Psoas muscle (tissue), 8 donors: ENCODE measurements around the gene P4HB. TPM values are rescaled to one million over a fixed set of nuclear protein-coding genes. Genes with fewer than 3 reads are reported as not detected.

ENCODE experiments used
- ATAC-seq, 4 donors: fragments of 200-7000 bp; cut with Tn5 transposase; one replicate each; pipeline ENCODE4 v1.9.1; 2020; ENCODE audit warnings: moderate library complexity in 3 of 4, mild to moderate bottlenecking in 2 of 4
- DNase-seq, 2 donors: peaks; one replicate each; pipeline ENCODE4 v3.0.0-alpha.2; 2020
- H3K27ac ChIP-seq: fragments of 200-600 bp; one replicate; pipeline ENCODE4 v1.8.0; 2022
- H3K27me3 ChIP-seq, 3 donors: fragments of 200-600 bp in 1 of 3; one replicate each; pipeline versions ENCODE4 v1.6.1 to v1.8.0; 2013 to 2022; ENCODE audit warnings: low read length in 2 of 3, mild to moderate bottlenecking in 2 of 3, moderate library complexity in 1 of 3; ENCODE audit not compliant: insufficient read depth in 3 of 3
- H3K36me3 ChIP-seq, 2 donors: fragments of 200-600 bp in 1 of 2; one replicate each; pipeline versions ENCODE4 v1.6.1 to v1.8.0; 2013 to 2022; ENCODE audit warnings: low read depth in 1 of 2, mild to moderate bottlenecking in 1 of 2, moderate library complexity in 1 of 2; ENCODE audit not compliant: insufficient read depth in 1 of 2
- H3K4me1 ChIP-seq: fragments of 200-600 bp; one replicate; pipeline ENCODE4 v1.8.0; 2022
- H3K4me3 ChIP-seq: fragments of 200-600 bp; one replicate; pipeline ENCODE4 v1.8.0; 2022; ENCODE audit warnings: mild to moderate bottlenecking
- H3K9me3 ChIP-seq: fragments of 200-600 bp; one replicate; pipeline ENCODE4 v1.8.0; 2022
- CTCF ChIP-seq: fragments of 200-600 bp; IDR thresholded peaks from one replicate; pipeline ENCODE4 v1.8.0; 2022; ENCODE audit warnings: antibody characterized with exemption
- WGBS, 3 donors: extraction: QIAGEN DNeasy Blood & Tissue Kit; methylation state at CpG; one replicate each; pipeline versions ENCODE4 v1.1.6 to v1.1.7; 2013; 5-methylcytosine and 5-hydroxymethylcytosine counted together
- intact Hi-C, 2 donors: fragments of 100-400 bp; cut with DNase I; formaldehyde crosslinking; loops; one replicate each; pipeline versions ENCODE4 v1.11.0 to v1.14.2; 2022
- polyA plus RNA-seq, 3 donors: library from polyadenylated mRNA; stranded (reverse); fragments of 200-250 nt; gene quantifications; one replicate each; pipeline ENCODE4 v1.2.3, GENCODE V29; 2013
- total RNA-seq, 4 donors: library from RNA; stranded (reverse); fragmentation: NEBNext Ultra II Directional in 2 of 4; extraction: Animal tissue kit (Norgen Biotek cat#: 25700) in 2 of 4; gene quantifications; one replicate each; pipeline versions ENCODE4 v1.2.1 to v1.2.4, GENCODE V29; 2021 to 2023
- donor health status: healthy with polysubstance abuse.
- donor health status: DM: no; HTN: no; CAD: no; lungs with moderate emphysema.
- donor health status: Bipolar disorder and iron deficiency.
- donor health status: healthy.
- donor health status: DM: yes; HTN: yes; CAD: no.
- donor health status: DM: no; HTN: no; CAD: no.
- donor health status: DM: no; HTN: no; CAD: no.
- donor health status: DM: yes; HTN: yes; CAD: no.

Gene P4HB
- total and polyA plus RNA-seq, 7 donors, result 236 to 384 (median 267) TPM

DNA sequence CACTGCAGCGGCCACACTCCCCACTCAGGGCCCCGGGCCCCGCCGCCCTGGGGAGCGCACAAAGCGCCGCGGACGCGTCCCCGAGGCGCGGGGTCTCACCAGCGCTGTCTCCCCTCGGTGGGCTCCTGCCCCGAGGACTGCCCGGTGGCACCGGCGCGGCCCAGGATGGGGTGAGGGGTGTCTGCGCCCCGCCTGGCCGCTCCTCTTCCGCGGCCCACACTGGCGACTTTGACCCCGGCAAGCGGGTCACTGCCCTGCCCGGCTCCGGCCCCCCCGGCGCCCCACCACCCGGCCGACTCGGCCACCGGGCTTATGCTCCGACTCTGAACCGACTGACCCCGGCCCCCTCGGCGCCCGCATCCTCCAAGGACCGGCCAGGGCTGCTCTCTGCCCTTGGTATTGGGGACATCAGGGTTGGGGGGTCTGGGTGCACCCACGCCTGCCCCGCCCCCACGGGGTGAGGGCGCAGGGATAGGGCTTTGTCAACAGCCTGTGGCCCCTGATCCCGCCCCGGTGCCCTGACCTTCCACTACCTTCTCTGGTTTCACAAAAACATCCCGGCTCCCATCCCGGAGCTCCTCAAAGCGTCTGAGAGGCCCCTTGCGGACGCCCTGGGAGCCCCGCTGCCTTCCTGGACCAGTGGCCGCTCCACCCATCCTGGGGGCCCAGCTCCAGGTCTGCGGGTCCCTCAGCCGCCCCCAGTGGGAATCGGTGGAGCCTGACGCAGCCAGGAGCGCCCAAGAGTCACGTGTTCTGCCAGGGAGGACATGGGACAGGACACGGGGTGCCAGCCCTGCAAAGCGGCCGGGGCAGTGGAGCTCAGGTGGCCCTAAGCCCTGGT lies 55.6 kb downstream of the P4HB start:
- WGBS, 3 donors, result 2 to 4% (median 3%) methylated on average over 45 to 65 of the region's 65 CpGs
- peaks cover 0 to 81% (median 36%) of the 10 kb centered on the region in 3 donors for H3K27me3 ChIP-seq
- no peak overlapping the region for H3K27ac ChIP-seq
- TF ChIP-seq CTCF, result no peak
- intact Hi-C loops, result no loop called here
- DNase-seq, result no peak
- peak in 2 of 4 donors; percentile 42 to 63 for ATAC-seq
- H3K4me1 ChIP-seq, result no peaks in the 10 kb centered on the region
- peak overlapping the region; percentile 49 for H3K4me3 ChIP-seq
- no peaks in the 10 kb centered on the region for H3K9me3 ChIP-seq
- H3K36me3 ChIP-seq, result no peaks in the 10 kb centered on the region

- ATAC-seq (no peak), DNase-seq (no peak)
- no peak for TF ChIP-seq CTCF
- H3K9me3 ChIP-seq, result no peaks in the 10 kb centered on the region
- H3K4me3 ChIP-seq, result peak within 1 kb of the TSS; percentile 49
- no peaks in the 10 kb centered on the region for H3K36me3 ChIP-seq
- H3K4me1 ChIP-seq, result no peaks in the 10 kb centered on the region
- 0 to 1% (median 1%) methylated on average over 13 to 110 of the region's 110 CpGs for WGBS, 3 donors
- no peak within 1 kb of the TSS for H3K27ac ChIP-seq
- peaks cover 0 to 83% (median 36%) of the 10 kb centered on the region in 3 donors for H3K27me3 ChIP-seq
- intact Hi-C loops, result no loop called here
Measured at GRCh38 chr17:81803728-81804558, 56.4 kb downstream of the P4HB start, which contains the start of gene GCGR. GCGR (plus strand) TSS chr17:81804150; CDS start chr17:81809019, 4,869 bp downstream.

DNA sequence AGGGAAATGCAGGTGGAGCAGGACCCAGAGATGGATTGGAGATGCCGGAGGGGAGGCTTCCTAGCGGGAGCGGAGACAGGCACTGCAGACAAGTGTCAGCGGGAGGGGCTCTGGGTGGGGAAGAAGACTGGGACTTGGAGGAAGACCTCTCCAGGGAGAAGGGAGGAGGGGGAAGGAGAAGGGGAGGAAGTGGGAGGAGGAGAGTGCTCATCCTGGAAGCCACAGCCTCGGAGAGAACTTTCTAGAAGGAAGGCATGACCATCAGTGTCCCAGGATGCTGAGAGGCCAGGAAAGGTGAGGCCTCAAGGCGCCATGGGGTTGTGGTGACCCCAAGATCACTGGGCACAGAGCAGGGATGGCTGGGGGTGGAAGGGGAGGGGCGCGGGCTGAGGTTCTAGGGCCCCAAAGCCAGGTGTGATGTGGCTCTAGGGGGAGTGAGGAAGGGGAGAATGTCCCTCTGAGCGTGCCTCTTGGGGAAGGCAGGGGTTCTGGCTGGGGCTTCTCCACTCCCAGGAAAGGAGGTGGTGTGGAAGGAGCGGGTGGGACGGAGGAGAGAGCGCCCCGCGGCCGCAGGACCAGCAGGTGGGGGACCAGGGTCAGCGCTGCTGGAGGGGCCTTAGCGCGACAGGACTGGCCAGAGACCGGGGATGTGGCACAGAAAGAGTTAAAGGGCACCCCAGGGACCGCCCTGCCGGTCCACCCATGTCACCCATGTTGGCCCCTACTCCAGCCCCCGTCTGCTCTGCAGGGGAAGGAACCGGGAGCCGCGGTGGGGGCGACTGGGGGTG lies 57.3 kb downstream of the P4HB start:
- intact Hi-C loops, result no loop called here
- Histone ChIP-seq H3K9me3 (no peaks in the 10 kb centered on the region), H3K36me3 (no peaks in the 10 kb centered on the region), H3K27ac (no peak overlapping the region), H3K27me3 (peaks cover 0 to 81% (median 34%) of the 10 kb centered on the region in 3 donors), H3K4me3 (peak overlapping the region; percentile 49), H3K4me1 (no peaks in the 10 kb centered on the region)
- DNase-seq (no peak), ATAC-seq (no peak)
- 22 to 31% (median 25%) methylated on average over 17 to 26 of the region's 26 CpGs for WGBS, 3 donors
- TF ChIP-seq CTCF, result no peak

- ATAC-seq, result no peak
- intact Hi-C loops, result no loop called here
- Histone ChIP-seq H3K27ac (no peak overlapping the region), H3K4me1 (no peaks in the 10 kb centered on the region), H3K36me3 (no peaks in the 10 kb centered on the region), H3K4me3 (no peak overlapping the region), H3K27me3 (peaks cover 0 to 73% (median 34%) of the 10 kb centered on the region in 3 donors), H3K9me3 (no peaks in the 10 kb centered on the region)
- no peak for DNase-seq
- no peak for TF ChIP-seq CTCF
- 74 to 83% (median 83%) methylated on average over 9 of the region's 9 CpGs for WGBS, 3 donors
Measured at GRCh38 chr17:81802048-81802758, 58.1 kb downstream of the P4HB start.
